ENCODE data around the gene ZNF688. TPM values are rescaled to one million over a fixed set of nuclear protein-coding genes. Genes with fewer than 3 reads are reported as not detected.
A peak's percentile ranks its signal among the peaks of the same experiment; 100 is the strongest.

Gene ZNF688
- total and polyA plus RNA-seq, 2 of the 13 experiments (the other 11 are each of a cell fraction or from before 2014, with no cell fraction given): 2.4 to 5.4 TPM

GRCh38 chr16:30571445-30572322 lies at the start of gene ZNF688 (continued):
- TF ChIP-seq, protein P1, sequence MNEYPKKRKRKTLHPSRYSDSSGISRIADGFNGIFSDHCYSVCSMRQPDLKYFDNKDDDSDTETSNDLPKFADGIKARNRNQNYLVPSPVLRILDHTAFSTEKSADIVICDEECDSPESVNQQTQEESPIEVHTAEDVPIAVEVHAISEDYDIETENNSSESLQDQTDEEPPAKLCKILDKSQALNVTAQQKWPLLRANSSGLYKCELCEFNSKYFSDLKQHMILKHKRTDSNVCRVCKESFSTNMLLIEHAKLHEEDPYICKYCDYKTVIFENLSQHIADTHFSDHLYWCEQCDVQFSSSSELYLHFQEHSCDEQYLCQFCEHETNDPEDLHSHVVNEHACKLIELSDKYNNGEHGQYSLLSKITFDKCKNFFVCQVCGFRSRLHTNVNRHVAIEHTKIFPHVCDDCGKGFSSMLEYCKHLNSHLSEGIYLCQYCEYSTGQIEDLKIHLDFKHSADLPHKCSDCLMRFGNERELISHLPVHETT (CRISPR knock-in tag; conservative IDR thresholded peaks at IDR 0.05): peak; percentile 33; the same call in 1 of the 2 replicates
- TF ChIP-seq MTERF4 (CRISPR knock-in tag; IDR thresholded peaks at IDR 0.05) (peak; percentile 87), FOSL2 (CRISPR knock-in tag; IDR thresholded peaks at IDR 0.05) (peak; percentile 19), ZBTB10 (CRISPR knock-in tag; IDR thresholded peaks at IDR 0.05; ENCODE audit: borderline replicate concordance) (peak; percentile 18; the same call in 1 of the 2 replicates), MNT (IDR thresholded peaks at IDR 0.05) (peak; percentile 43; the same call in 1 of the 2 replicates), ZBTB37 (CRISPR knock-in tag; IDR thresholded peaks at IDR 0.05) (no peak), DNMT3B (CRISPR knock-in tag; conservative IDR thresholded peaks at IDR 0.05) (peak; percentile 71; the same call in 1 of the 2 replicates), ZSCAN25 (CRISPR knock-in tag; IDR thresholded peaks at IDR 0.05) (peak; percentile 54; the same call in 1 of the 2 replicates), NAIF1 (CRISPR knock-in tag; IDR thresholded peaks at IDR 0.05; ENCODE audit: borderline replicate concordance) (no peak), POLR2AphosphoS5 (IDR thresholded peaks at IDR 0.05; ENCODE audit: low read depth, low read length) (0 out of 2 replicates have a peak, but pooled peaks have one; percentile 15), ZNF333 (CRISPR knock-in tag; IDR thresholded peaks at IDR 0.05; ENCODE audit: borderline replicate concordance) (no peak), ERF (CRISPR knock-in tag; IDR thresholded peaks at IDR 0.05) (peak; percentile 24; the same call in 1 of the 2 replicates), PAX8 (CRISPR knock-in tag; IDR thresholded peaks at IDR 0.05; ENCODE audit: borderline replicate concordance) (peak; percentile 20; the same call in 1 of the 2 replicates), ZNF589 (CRISPR knock-in tag; conservative IDR thresholded peaks at IDR 0.05) (peak; percentile 82), ZNF451 (CRISPR knock-in tag; IDR thresholded peaks at IDR 0.05) (peak; percentile 13; the same call in 1 of the 2 replicates)
- TF ChIP-seq, protein P2, sequence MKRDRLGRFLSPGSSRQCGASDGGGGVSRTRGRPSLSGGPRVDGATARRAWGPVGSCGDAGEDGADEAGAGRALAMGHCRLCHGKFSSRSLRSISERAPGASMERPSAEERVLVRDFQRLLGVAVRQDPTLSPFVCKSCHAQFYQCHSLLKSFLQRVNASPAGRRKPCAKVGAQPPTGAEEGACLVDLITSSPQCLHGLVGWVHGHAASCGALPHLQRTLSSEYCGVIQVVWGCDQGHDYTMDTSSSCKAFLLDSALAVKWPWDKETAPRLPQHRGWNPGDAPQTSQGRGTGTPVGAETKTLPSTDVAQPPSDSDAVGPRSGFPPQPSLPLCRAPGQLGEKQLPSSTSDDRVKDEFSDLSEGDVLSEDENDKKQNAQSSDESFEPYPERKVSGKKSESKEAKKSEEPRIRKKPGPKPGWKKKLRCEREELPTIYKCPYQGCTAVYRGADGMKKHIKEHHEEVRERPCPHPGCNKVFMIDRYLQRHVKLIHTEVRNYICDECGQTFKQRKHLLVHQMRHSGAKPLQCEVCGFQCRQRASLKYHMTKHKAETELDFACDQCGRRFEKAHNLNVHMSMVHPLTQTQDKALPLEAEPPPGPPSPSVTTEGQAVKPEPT (CRISPR knock-in tag; IDR thresholded peaks at IDR 0.05; ENCODE audit: low read depth): peak; percentile 26; the same call in 1 of the 2 replicates
- TF ChIP-seq, protein P3, sequence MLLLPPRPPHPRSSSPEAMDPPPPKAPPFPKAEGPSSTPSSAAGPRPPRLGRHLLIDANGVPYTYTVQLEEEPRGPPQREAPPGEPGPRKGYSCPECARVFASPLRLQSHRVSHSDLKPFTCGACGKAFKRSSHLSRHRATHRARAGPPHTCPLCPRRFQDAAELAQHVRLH (CRISPR knock-in tag; IDR thresholded peaks at IDR 0.05; ENCODE audit: borderline replicate concordance, low read depth): peak; percentile 24; the same call in 1 of the 2 replicates

Measured in HepG2 (cell line).